Measurements from ENCODE around the gene NTHL1.

NTHL1 gene

GRCh38 chr16:2031081-2031577 lies 16.5 kb downstream of the NTHL1 start:
- in situ Hi-C loops (cut with MboI; ENCODE audit: low sequenced_read_pairs) = no loop called here

GRCh38 chr16:2030036-2030435 lies 17.6 kb downstream of the NTHL1 start:
- in situ Hi-C loops (cut with MboI; ENCODE audit: low sequenced_read_pairs) = no loop called here

GRCh38 chr16:2029350-2029749 lies 18.3 kb downstream of the NTHL1 start:
- in situ Hi-C loops (cut with MboI; ENCODE audit: low sequenced_read_pairs) = no loop called here

- in situ Hi-C loops (cut with MboI; ENCODE audit: low sequenced_read_pairs) = no loop called here
Observed at GRCh38 chr16:2028620-2029220, 18.9 kb downstream of the NTHL1 start.

- in situ Hi-C loops (cut with MboI; ENCODE audit: low sequenced_read_pairs) = no loop called here
Observed at GRCh38 chr16:2028146-2028545, 19.5 kb downstream of the NTHL1 start.

- in situ Hi-C loops (cut with MboI; ENCODE audit: low sequenced_read_pairs) = no loop called here
Observed at GRCh38 chr16:2027024-2028010, 20.3 kb downstream of the NTHL1 start.

- in situ Hi-C loops (cut with MboI; ENCODE audit: low sequenced_read_pairs) = no loop called here
Observed at GRCh38 chr16:2026461-2027023, 21.1 kb downstream of the NTHL1 start, which contains the start of gene NHERF2. TSS of gene NHERF2 (plus strand) at chr16:2026902. CDS start at chr16:2027006, 104 bp downstream.

GRCh38 chr16:2025878-2026460 lies 21.7 kb downstream of the NTHL1 start:
- in situ Hi-C loops (cut with MboI; ENCODE audit: low sequenced_read_pairs) = no loop called here

- in situ Hi-C loops (cut with MboI; ENCODE audit: low sequenced_read_pairs) = no loop called here
Observed at GRCh38 chr16:2025251-2025650, 22.4 kb downstream of the NTHL1 start.

GRCh38 chr16:2024032-2024420 lies 23.6 kb downstream of the NTHL1 start:
- in situ Hi-C loops (cut with MboI; ENCODE audit: low sequenced_read_pairs) = loop anchor here (25.0 kb wide), 1 partner anchor 463 kb away; the partner anchor contains the start of gene TBC1D24

GRCh38 chr16:2023092-2024031 lies 24.3 kb downstream of the NTHL1 start:
- in situ Hi-C loops (cut with MboI; ENCODE audit: low sequenced_read_pairs) = loop anchor here (25.0 kb wide), 1 partner anchor 464 kb away; the partner anchor contains the start of gene TBC1D24

- in situ Hi-C loops (cut with MboI; ENCODE audit: low sequenced_read_pairs) = loop anchor here (25.0 kb wide), 1 partner anchor 465 kb away; the partner anchor contains the start of gene TBC1D24
Observed at GRCh38 chr16:2022723-2023091, 24.9 kb downstream of the NTHL1 start.

GRCh38 chr16:2019921-2020831 lies 27.5 kb downstream of the NTHL1 start:
- in situ Hi-C loops (cut with MboI; ENCODE audit: low sequenced_read_pairs) = loop anchor here (10.0 to 25.0 kb wide), 2 partner anchors 125 to 467 kb away; partner anchors contain the start of genes RAB26 and TBC1D24

GRCh38 chr16:2019518-2019920 lies 28.1 kb downstream of the NTHL1 start, which contains the start of gene NPW:
TSS of gene NPW (plus strand) at chr16:2019785.
- in situ Hi-C loops (cut with MboI; ENCODE audit: low sequenced_read_pairs) = loop anchor here (10.0 to 25.0 kb wide), 2 partner anchors 125 to 468 kb away; partner anchors contain the start of genes RAB26 and TBC1D24

GRCh38 chr16:2016407-2016922 lies 31.2 kb downstream of the NTHL1 start:
- in situ Hi-C loops (cut with MboI; ENCODE audit: low sequenced_read_pairs) = loop anchor here (10.0 to 25.0 kb wide), 2 partner anchors 128 to 471 kb away; partner anchors contain the start of genes RAB26 and TBC1D24

- in situ Hi-C loops (cut with MboI; ENCODE audit: low sequenced_read_pairs) = loop anchor here (10.0 to 25.0 kb wide), 2 partner anchors 129 to 471 kb away; partner anchors contain the start of genes RAB26 and TBC1D24
Observed at GRCh38 chr16:2015947-2016208, 31.8 kb downstream of the NTHL1 start.

- in situ Hi-C loops (cut with MboI; ENCODE audit: low sequenced_read_pairs) = loop anchor here (10.0 to 25.0 kb wide), 2 partner anchors 129 to 472 kb away; partner anchors contain the start of genes RAB26 and TBC1D24
Observed at GRCh38 chr16:2015117-2015946, 32.3 kb downstream of the NTHL1 start.
